ENCODE data around the gene ATP10A. TPM values are rescaled to one million over a fixed set of nuclear protein-coding genes. Genes with fewer than 3 reads are reported as not detected.

The ATP10A gene
- total and polyA plus RNA-seq, 12 donors, result 0.67 to 31.8 (median 16.1) TPM

GRCh38 chr15:25742776-25743547, 120.2 kb downstream of the ATP10A start:
- H3K4me1 ChIP-seq (replicated peaks in 1 of 2), result peaks cover 0 to 10% of the 10 kb centered on the region in 2 donors
- no peaks in the 10 kb centered on the region for H3K27me3 ChIP-seq
- no peaks in the 10 kb centered on the region for H3K36me3 ChIP-seq (replicated peaks in 1 of 2)

GRCh38 chr15:25742041-25742730, 120.9 kb downstream of the ATP10A start:
- Histone ChIP-seq H3K4me1 (replicated peaks in 1 of 2) (peaks cover 0 to 16% of the 10 kb centered on the region in 2 donors), H3K27ac (no peak overlapping the region), H3K27me3 (no peaks in the 10 kb centered on the region), H3K9me3 (replicated peaks in 1 of 3) (no peaks in the 10 kb centered on the region), H3K36me3 (replicated peaks in 1 of 2) (no peaks in the 10 kb centered on the region), H3K4me3 (no peak overlapping the region)
- DNase-seq, result peak in 1 of 7 donors; percentile 82
- intact Hi-C loops (cut with DNase I), result no loop called here
- TF ChIP-seq CTCF (IDR thresholded peaks at IDR 0.05) (no peak), POLR2A (IDR thresholded peaks at IDR 0.05) (no peak)
- WGBS, 4 donors, result 68 to 88% (median 84%) methylated on average over 19 of the region's 19 CpGs

More at GRCh38 chr15:25742776-25743547, 120.2 kb downstream of the ATP10A start:
- Histone ChIP-seq H3K9me3 (replicated peaks in 1 of 3) (no peaks in the 10 kb centered on the region), H3K4me3 (no peak overlapping the region), H3K27ac (no peak overlapping the region)
- intact Hi-C loops (cut with DNase I), result no loop called here
- TF ChIP-seq CTCF (IDR thresholded peaks at IDR 0.05), result no peak
- no peak for TF ChIP-seq POLR2A (IDR thresholded peaks at IDR 0.05)
- WGBS, 4 donors, result 63 to 79% (median 69%) methylated on average over 8 to 9 of the region's 9 CpGs
- no peak for DNase-seq

- Histone ChIP-seq H3K27me3 (no peaks in the 10 kb centered on the region), H3K4me1 (replicated peaks in 1 of 2) (peaks cover 0 to 22% of the 10 kb centered on the region in 2 donors), H3K9me3 (replicated peaks in 1 of 3) (no peaks in the 10 kb centered on the region), H3K36me3 (replicated peaks in 1 of 2) (no peaks in the 10 kb centered on the region), H3K4me3 (no peak overlapping the region), H3K27ac (no peak overlapping the region)
- 66 to 84% (median 74%) methylated on average over 5 of the region's 5 CpGs for WGBS, 4 donors
- TF ChIP-seq CTCF (IDR thresholded peaks at IDR 0.05), result no peak
- no peak for TF ChIP-seq POLR2A (IDR thresholded peaks at IDR 0.05)
- no peak for DNase-seq
- intact Hi-C loops (cut with DNase I), result no loop called here
Measured at GRCh38 chr15:25741256-25741580, 121.9 kb downstream of the ATP10A start.

GRCh38 chr15:25740383-25741255, 122.5 kb downstream of the ATP10A start:
- Histone ChIP-seq H3K4me1 (replicated peaks in 1 of 2) (peaks cover 0 to 25% of the 10 kb centered on the region in 2 donors), H3K27ac (no peak overlapping the region), H3K4me3 (no peak overlapping the region), H3K36me3 (replicated peaks in 1 of 2) (no peaks in the 10 kb centered on the region), H3K9me3 (replicated peaks in 1 of 3) (no peaks in the 10 kb centered on the region), H3K27me3 (no peaks in the 10 kb centered on the region)
- DNase-seq, result no peak
- WGBS, 4 donors, result 75 to 79% (median 77%) methylated on average over 17 to 18 of the region's 18 CpGs
- intact Hi-C loops (cut with DNase I), result no loop called here
- TF ChIP-seq CTCF (IDR thresholded peaks at IDR 0.05) (no peak), POLR2A (IDR thresholded peaks at IDR 0.05) (no peak)

Measured in adrenal gland (tissue), 12 donors.